ENCODE measurements around the gene SLC25A34. TPM values are rescaled to one million over a fixed set of nuclear protein-coding genes. Genes with fewer than 3 reads are reported as not detected.

The SLC25A34 gene
- total RNA-seq, 1 experiment from 2014 or later: 1.3 TPM

DNA sequence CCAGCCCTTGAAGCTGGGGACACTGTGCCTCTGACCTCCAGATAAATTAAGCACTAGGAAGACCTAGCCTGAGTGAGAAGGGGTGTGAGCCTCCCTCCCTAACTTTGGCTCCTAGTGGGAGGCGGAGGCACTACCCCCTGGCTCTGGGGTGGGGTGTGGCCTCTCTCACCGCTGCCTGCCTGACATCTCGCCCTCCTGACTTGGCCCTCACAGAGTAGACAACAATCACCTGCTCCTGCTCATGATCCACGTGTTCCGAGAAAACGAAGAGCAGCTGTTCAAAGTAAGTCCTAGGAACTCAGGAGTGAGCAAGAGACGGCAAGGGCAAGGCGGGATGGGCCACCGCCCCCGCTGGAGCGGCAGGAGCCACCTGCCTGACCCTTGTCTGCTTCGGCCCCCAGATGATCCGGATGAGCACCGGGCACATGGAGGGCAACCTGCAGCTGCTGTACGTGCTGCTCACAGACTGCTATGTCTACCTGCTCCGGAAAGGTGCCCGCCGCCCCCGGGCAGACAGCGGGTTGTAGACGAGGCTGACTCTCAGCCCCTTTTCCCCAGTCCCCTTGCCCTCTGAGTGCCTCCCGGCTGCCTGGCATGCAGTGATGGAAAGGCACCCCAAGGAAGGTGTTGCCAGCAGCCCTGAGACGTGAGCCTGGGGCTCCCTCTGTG lies 8.1 kb upstream of the SLC25A34 start:
- DNase-seq (ENCODE audit: low read depth, low spot score): no peak
- in situ Hi-C loops (cut with HindIII; ENCODE audit: low pct_unique_long_range_greater_than_20kb, low sequenced_read_pairs): no loop called here

DNA sequence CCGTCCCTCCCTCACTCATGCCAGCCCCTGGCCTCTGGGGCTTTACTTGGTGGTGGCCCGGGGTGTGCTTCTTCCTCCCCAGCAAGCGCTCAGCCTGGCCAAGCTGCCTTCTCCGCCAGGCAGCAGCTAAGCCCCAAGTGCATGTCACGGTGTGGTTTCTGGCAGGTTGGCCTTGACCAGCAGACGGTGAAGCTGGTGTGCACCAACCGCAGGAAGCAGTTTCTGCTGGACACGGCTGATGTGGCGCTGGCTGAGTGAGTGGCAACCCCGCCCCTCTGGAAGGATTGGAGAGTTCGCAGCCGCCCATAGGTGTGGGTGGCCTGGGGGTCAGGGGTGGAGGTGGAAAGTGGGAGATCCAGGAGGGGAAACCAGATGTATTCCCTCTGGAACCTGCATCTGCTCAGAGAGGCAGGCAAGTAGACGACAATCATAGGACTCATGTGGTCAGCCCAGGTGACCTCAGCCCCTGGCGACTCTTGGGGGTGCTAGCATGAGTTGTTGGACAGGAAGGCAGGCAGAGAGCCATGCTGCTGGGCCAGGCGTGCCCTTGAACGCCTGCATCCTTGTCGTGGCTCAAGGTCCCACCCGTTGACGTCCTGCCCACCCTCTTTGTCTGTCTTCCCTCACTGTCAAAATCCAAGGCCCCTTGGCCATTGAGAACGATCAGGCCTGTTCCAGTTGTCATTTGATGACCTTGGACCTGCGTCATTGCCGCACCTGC lies 7.0 kb upstream of the SLC25A34 start:
- DNase-seq (ENCODE audit: low read depth, low spot score): no peak
- in situ Hi-C loops (cut with HindIII; ENCODE audit: low pct_unique_long_range_greater_than_20kb, low sequenced_read_pairs): no loop called here

DNA sequence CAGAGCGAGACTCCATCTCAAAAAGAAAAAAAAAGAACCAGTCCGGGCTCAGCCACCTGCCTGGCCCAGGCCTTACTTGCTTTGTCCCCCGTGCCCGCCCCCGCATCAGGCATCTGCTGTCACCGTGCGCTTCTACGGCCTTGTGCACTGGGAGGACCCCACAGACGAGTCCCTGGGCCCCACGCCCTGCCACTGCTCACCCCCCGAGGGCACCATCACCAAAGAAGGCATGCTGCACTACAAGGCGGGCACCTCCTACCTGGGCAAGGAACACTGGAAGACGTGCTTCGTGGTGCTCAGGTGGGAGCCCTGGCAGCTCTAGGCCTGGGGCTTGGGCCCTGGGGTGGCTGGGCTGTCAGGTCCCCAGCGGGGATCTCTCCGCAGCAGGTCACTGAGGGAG lies 5.6 kb upstream of the SLC25A34 start:
- in situ Hi-C loops (cut with HindIII; ENCODE audit: low pct_unique_long_range_greater_than_20kb, low sequenced_read_pairs): no loop called here
- no peak for DNase-seq (ENCODE audit: low read depth, low spot score)

DNA sequence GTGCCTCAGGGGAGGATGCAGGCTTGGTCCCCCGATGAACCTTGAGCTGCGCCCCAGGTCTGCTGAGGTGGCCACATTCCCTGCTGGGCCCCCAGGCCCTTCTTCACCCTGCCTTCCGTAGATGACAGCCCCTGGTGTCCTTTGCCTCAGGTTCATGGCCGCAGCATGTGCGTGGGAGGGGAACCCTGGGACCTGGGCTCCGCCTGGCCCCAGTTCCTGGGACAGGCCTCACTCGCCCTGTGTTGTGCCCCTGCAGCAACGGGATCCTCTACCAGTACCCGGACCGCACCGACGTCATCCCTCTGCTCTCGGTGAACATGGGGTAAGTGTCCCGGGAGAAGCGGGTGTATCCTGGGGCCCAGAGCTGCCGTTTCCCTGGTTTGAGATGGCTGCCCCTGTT lies 5.1 kb upstream of the SLC25A34 start:
- in situ Hi-C loops (cut with HindIII; ENCODE audit: low pct_unique_long_range_greater_than_20kb, low sequenced_read_pairs): no loop called here
- DNase-seq (ENCODE audit: low read depth, low spot score): no peak

DNA sequence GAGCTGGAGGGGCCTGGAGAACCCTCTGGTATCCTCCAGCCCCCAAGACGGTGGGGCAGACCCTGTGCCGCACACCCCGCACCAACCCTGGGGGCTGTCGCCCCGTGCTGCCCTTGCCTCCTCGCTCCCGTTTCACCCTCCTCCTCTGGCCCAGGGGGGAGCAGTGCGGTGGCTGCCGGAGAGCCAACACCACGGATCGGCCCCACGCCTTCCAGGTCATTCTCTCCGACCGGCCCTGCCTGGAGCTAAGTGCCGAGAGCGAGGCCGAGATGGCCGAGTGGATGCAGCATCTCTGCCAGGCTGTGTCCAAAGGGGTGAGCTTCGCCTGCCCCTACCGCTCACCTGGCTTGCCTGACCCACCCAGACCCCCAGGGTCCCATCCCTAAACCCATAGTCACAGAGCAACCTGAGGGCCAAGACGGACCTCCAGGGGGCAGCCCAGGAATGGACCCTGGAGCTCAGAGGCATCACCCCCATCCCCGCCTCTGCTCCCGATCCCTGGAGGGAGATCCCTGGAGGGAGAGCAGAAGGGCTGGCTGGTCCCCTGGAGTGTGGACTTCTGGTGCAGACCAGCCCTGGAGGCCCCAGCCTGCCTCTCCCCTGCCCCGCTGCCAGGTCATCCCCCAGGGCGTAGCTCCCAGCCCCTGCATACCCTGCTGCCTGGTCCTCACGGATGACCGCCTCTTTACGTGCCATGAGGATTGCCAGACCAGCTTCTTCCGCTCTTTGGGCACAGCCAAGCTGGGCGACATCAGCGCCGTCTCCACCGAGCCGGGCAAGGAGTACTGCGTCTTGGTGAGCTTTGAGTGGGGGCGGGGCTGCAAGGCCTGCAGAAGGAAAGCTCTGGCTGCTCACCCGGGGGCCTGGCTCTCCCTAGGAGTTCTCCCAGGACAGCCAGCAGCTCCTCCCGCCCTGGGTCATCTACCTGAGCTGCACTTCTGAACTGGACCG lies 4.0 kb upstream of the SLC25A34 start:
- in situ Hi-C loops (cut with HindIII; ENCODE audit: low pct_unique_long_range_greater_than_20kb, low sequenced_read_pairs): no loop called here
- DNase-seq (ENCODE audit: low read depth, low spot score): no peak

DNA sequence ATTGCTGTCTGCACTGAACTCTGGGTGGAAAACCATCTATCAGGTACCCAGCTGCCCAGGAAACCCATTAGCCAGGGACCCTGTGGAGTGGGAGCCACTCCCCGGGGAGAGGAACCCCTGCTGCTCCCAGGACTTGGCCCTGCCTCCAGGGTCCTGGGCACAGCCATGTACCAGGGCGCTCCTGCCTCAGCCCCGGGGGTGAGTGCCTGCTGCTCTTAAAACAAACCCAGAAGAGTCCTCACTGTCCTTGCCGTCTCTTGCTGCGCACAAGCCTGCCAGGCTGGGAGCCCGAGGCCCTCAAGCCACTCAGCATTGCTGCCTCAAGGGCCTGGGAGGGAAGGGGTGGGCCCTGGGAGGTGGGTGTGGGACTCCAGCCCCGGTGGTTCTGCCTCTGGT lies 3.4 kb upstream of the SLC25A34 start:
- DNase-seq (ENCODE audit: low read depth, low spot score): no peak
- in situ Hi-C loops (cut with HindIII; ENCODE audit: low pct_unique_long_range_greater_than_20kb, low sequenced_read_pairs): no loop called here

DNA sequence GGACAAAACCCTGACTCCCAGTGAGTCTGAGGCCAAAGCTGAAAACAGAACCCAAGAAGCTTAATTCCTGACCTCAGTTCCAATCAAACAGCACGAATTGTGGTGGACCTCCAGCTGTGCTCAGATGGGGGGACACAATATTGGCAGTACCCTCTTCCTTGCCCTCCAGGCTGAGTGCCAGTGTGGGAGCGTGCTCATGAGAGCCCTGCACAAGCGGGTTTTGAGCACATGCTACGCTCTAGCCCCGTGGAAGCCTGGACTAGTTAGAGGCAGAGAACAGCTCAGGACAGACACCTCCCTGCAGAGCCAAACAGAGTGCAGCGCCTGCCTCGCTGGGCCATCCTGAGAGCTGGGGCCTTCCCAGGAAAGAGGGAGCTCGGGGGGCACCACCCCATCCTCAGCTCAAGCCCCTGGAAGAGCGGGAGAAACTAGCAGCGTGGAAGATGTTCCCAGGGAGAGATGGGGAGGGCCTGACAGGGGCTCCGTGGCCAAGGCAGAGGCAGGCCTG lies 2.8 kb upstream of the SLC25A34 start:
- in situ Hi-C loops (cut with HindIII; ENCODE audit: low pct_unique_long_range_greater_than_20kb, low sequenced_read_pairs): no loop called here

DNA sequence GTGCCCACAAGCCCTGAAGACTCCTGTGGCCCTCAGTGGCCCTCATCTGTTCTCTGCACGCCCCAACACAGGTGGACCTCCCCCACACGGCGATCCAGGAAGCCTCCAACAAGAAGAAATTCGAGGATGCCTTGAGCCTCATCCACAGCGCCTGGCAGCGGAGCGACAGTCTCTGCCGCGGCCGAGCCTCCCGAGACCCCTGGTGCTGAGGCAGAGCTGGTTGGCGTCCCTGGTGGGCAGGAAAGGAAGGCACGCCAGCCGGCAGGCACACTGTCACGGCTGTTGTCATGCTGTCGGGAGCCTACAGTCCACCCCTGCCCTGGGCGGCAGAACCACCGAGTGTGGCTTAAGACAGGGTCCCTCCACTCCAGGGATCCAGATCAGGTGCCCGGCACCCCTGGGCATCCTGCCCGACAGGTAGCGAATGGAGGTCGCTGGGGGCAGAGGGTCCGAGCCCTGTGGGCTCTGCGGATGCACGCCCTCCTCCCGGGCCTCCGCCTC lies 2.3 kb upstream of the SLC25A34 start:
- in situ Hi-C loops (cut with HindIII; ENCODE audit: low pct_unique_long_range_greater_than_20kb, low sequenced_read_pairs): no loop called here
- DNase-seq (ENCODE audit: low read depth, low spot score): no peak

More for the DNA sequence above, 2.8 kb upstream of the SLC25A34 start:
- DNase-seq (ENCODE audit: low read depth, low spot score): no peak

DNA sequence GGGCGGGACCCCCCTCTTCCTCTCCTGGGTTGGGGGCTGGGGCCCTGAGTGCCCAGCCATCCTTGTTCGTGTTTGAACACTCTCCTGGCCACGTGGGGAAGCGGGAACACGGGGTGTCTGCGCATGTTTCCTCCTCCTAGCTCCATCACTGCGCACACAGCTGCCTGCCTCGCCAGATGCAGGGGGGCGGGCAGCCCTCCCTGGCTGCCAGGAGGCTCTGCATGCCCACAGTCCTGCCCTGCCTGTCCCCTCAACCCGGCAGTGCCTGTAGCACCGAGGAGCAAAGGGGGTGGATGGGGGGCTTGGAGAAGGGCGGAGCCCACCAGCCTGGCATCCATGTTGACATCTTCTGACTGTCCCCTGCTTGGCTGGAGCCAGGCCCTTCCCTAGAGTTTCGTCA lies 1.8 kb upstream of the SLC25A34 start:
- DNase-seq (ENCODE audit: low read depth, low spot score): no peak
- in situ Hi-C loops (cut with HindIII; ENCODE audit: low pct_unique_long_range_greater_than_20kb, low sequenced_read_pairs): no loop called here

DNA sequence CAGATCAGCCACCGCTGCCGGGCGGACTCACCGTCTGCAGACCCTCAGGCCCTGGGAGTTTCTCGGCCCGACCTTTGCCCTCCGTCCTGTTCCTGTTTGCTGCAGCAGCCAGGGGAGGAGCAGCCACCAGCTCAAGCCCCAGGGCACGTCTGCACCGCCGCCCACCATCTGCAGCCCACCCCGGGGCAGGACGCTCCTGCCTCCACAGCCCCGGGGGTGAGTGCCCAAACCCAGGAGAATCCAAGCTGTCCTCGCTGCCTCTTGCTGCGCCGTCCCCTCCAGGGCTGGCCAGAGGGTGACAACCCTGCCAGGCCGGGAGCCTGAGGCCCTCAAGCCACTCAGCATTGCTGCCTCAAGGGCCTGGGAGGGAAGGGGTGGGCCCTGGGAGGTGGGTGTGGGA lies 1.2 kb upstream of the SLC25A34 start:
- no peak for DNase-seq (ENCODE audit: low read depth, low spot score)
- in situ Hi-C loops (cut with HindIII; ENCODE audit: low pct_unique_long_range_greater_than_20kb, low sequenced_read_pairs): no loop called here

DNA sequence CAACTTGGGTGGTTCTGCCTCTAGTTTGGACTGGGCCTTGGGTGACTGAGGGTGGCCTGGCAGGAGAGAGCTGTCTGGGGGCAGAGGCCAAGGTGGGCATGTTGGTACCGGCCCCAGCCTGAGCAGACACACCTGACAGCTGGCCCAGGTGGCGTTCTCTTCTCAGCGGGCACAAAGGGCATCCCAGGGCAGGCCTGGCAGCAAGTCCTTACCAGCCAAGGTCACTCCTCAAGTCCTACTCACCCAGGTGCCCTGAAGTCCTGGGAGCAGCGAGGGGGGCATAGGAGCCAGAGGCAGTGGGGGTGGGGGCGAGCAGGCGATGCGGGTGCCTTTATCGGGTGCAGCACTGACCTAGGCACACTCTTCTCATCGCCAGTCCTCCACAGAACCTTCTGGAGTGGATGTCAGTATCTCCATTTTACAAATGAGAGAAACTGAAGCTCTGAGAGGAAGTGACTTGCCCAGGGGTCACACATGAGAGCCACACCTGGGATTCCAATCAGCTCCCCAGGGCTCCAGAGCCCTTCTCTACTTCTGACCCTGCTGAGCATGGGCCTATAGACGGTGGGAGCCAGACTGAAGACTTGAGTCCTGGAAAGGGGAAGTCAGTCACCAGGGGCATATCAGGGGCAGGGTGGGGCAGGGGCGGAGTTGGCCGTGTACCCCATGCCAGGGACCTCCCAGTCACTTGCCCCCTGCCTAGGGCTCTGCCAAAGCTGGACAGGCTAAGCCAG lies 587 bp upstream of the SLC25A34 start:
- in situ Hi-C loops (cut with HindIII; ENCODE audit: low pct_unique_long_range_greater_than_20kb, low sequenced_read_pairs): no loop called here

DNA sequence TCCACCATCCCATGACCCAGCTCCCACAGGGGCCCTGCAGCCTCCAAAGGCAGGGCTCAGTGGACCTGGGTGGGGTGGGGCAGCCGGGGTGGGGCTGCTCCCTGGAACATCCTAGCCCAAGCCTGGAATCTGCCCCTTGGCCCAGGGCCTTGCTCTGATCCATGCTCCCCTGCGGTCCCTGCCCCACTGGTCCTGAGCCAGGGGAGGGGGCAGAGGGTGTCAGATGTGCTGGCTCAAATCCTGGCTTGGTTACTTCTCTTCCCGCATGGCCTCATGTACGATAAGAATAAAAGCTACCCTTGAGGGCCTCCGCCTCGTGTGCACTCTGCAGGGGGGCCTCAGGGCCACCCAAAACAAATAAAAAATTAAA lies 819 bp downstream of the SLC25A34 start:
- in situ Hi-C loops (cut with HindIII; ENCODE audit: low pct_unique_long_range_greater_than_20kb, low sequenced_read_pairs): no loop called here
- no peak for DNase-seq (ENCODE audit: low read depth, low spot score)

More for the DNA sequence above, 587 bp upstream of the SLC25A34 start:
- no peak for DNase-seq (ENCODE audit: low read depth, low spot score)

DNA sequence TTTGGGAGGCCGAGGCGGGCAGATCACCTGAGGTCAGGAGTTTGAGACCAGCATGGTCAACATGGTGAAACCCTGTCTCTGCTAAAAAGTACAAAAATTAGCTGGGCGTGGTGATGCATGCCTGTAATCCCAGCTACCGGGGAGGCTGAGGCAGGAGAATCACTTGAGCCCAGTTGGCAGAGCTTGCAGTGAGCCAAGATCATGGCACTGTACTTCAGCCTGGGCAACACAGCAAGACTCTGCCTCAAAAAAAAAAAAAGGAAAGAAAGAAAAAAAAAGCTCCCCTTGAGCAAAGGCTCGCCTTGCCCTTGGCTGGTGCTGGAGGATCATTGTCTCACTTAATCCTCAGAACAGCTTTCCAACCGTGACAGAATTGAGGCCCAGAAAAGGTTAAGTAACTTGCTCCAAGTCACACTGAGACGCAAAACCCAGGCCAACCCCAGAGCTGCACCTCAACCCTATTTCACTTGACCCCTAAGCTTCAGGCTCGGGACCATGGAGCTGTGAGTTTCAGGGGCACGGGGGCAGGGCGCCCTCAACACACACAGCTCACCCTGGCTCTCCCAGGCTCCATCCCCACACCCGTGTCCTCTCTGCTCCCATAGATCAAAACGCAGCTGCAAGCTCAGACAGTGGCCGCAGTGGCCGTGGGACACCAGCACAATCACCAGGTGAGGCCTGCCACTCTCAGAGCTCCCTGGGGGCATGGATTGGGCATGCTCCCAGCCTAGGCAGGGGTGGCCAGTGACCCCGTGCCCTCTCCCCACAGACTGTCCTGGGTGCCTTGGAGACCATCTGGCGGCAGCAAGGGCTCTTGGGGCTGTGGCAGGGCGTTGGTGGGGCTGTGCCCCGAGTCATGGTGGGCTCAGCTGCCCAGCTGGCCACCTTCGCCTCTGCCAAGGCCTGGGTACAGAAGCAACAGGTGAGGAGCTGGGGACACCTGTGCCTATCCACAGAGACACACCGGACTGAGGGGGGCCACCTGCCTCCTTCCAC lies 1.6 kb downstream of the SLC25A34 start:
- DNase-seq (ENCODE audit: low read depth, low spot score): no peak
- in situ Hi-C loops (cut with HindIII; ENCODE audit: low pct_unique_long_range_greater_than_20kb, low sequenced_read_pairs): no loop called here

DNA sequence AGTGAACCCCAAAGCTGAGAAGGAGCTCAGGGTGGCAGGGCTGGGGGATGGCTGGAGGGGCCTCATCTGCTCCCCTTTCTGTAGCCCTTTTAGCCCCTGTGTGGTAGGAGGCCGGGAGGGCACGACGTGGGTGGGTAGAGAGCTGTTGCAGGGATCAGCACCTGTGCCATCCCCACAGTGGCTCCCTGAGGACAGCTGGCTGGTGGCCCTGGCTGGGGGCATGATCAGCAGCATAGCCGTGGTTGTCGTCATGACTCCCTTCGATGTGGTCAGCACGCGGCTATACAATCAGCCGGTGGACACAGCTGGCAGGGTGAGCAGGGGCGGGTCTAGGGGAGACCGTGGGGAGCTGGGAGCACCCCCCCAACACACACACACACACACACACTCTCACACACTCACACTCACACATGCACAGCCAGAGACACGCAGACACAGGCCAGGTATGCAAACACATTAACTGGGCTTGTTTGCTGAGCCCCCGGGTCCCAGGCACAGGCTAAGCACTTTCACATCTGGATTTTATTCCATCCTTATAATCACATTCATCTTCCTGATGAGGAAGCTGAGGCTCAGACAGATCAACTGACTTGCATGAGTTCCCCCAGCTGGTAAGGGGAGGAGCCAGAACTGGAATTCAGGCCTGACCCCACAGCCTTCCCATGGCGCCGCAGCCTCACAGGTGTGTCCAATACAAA lies 2.5 kb downstream of the SLC25A34 start:
- in situ Hi-C loops (cut with HindIII; ENCODE audit: low pct_unique_long_range_greater_than_20kb, low sequenced_read_pairs): no loop called here
- no peak for DNase-seq (ENCODE audit: low read depth, low spot score)

DNA sequence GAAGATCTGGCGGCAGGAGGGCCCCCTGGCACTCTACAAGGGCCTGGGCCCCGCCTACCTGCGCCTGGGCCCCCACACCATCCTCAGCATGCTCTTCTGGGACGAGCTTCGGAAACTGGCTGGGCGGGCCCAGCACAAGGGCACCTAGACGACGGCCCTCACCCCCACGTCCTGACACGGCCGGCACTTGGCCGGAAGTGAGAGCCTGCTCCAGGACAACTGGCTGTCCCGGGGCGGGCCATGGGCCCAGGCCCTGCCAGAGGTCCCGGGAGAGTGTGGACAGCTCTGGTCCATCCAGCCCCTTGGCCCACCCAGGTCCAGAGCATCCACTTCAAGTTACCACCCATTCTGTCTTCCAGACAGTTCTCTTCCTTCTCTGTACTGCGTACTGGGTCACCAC lies 3.2 kb downstream of the SLC25A34 start:
- in situ Hi-C loops (cut with HindIII; ENCODE audit: low pct_unique_long_range_greater_than_20kb, low sequenced_read_pairs): no loop called here
- DNase-seq (ENCODE audit: low read depth, low spot score): no peak

DNA sequence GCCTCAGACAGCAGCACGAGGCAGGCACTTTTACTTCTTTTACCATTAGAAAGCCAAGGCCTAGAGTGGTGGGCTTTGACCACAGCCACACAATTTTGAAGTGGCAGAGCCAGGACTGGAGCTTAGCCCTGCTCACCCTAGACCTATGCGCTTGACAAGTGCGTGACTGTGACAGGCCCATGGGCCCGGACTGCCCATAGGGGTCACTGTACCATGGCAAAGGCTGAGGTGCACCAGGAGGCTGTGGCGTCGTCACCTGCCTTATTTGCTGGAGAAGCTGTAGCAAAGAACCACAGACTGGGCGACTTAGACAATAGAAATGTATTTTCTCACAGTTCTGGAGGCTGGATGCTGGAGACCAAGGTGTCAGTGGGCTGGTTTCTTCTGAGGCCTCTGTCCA lies 3.7 kb downstream of the SLC25A34 start:
- no peak for DNase-seq (ENCODE audit: low read depth, low spot score)
- in situ Hi-C loops (cut with HindIII; ENCODE audit: low pct_unique_long_range_greater_than_20kb, low sequenced_read_pairs): no loop called here

Measured in SK-MEL-5 (cell line).